ENCODE data around the gene MKNK2.

MKNK2 gene

GRCh38 chr19:2080336-2080988 is 29.4 kb upstream of the MKNK2 start:
- DNase-seq (ENCODE audit: low read depth in 2 of 2): no peak

- no peak for DNase-seq (ENCODE audit: low read depth in 2 of 2)
These were observed 28.8 kb upstream of the MKNK2 start for GRCh38 chr19:2079865-2080301.

- DNase-seq (ENCODE audit: low read depth in 2 of 2): no peak
These were observed 28.2 kb upstream of the MKNK2 start for GRCh38 chr19:2079076-2079864.

GRCh38 chr19:2077833-2078619 is 27.0 kb upstream of the MKNK2 start:
- no peak for DNase-seq (ENCODE audit: low read depth in 2 of 2)

- no peak for DNase-seq (ENCODE audit: low read depth in 2 of 2)
These were observed 26.4 kb upstream of the MKNK2 start for GRCh38 chr19:2077398-2077797.

- no peak for DNase-seq (ENCODE audit: low read depth in 2 of 2)
These were observed 25.5 kb upstream of the MKNK2 start for GRCh38 chr19:2076526-2076944.

- no peak for DNase-seq (ENCODE audit: low read depth in 2 of 2)
These were observed 21.9 kb upstream of the MKNK2 start for GRCh38 chr19:2072757-2073551.

GRCh38 chr19:2070986-2071673 is 20.1 kb upstream of the MKNK2 start:
- DNase-seq (ENCODE audit: low read depth in 2 of 2): no peak

GRCh38 chr19:2070436-2070827 is 19.4 kb upstream of the MKNK2 start:
- no peak for DNase-seq (ENCODE audit: low read depth in 2 of 2)

GRCh38 chr19:2064788-2065524 is 13.9 kb upstream of the MKNK2 start:
- no peak for DNase-seq (ENCODE audit: low read depth in 2 of 2)

- DNase-seq (ENCODE audit: low read depth in 2 of 2): no peak
These were observed 13.3 kb upstream of the MKNK2 start for GRCh38 chr19:2064395-2064787.

GRCh38 chr19:2063824-2064223 is 12.8 kb upstream of the MKNK2 start:
- no peak for DNase-seq (ENCODE audit: low read depth in 2 of 2)

GRCh38 chr19:2062770-2063169 is 11.7 kb upstream of the MKNK2 start:
- DNase-seq (ENCODE audit: low read depth in 2 of 2): no peak

GRCh38 chr19:2062389-2062729 is 11.3 kb upstream of the MKNK2 start:
- no peak for DNase-seq (ENCODE audit: low read depth in 2 of 2)

GRCh38 chr19:2061495-2062388 is 10.7 kb upstream of the MKNK2 start:
- peak; percentile 98 for DNase-seq (ENCODE audit: low read depth in 2 of 2)

GRCh38 chr19:2060884-2061494 is 9.9 kb upstream of the MKNK2 start:
- DNase-seq (ENCODE audit: low read depth in 2 of 2): no peak

GRCh38 chr19:2059422-2060201 is 8.6 kb upstream of the MKNK2 start:
- no peak for DNase-seq (ENCODE audit: low read depth in 2 of 2)

Measured in stimulated activated CD4-positive, alpha-beta T cell treated with anti-CD3 and anti-CD28 coated beads, Interleukin-12 subunit alpha, Interleukin-12 subunit beta, amount 100 ng/mL, for 24 hours (primary cell).